Fibroblast of lung (primary cell): ENCODE data around the gene PITHD1. TPM values are rescaled to one million over a fixed set of nuclear protein-coding genes. Genes with fewer than 3 reads are reported as not detected.

Experiments
- DNase-seq, 2 donors: peaks; one replicate each; pipeline versions ENCODE4 v3.0.0 to v3.0.0-alpha.2; 2010; ENCODE audit warnings: low read depth in 2 of 2
- H2AFZ ChIP-seq: 2 replicates; pipeline ENCODE4 v1.5.1; 2012; ENCODE audit warnings: low read length, control low read depth, inconsistent platforms
- H3K27ac ChIP-seq: 2 replicates; pipeline ENCODE4 v1.5.1; 2011; ENCODE audit warnings: low read length, control low read depth; ENCODE audit not compliant: insufficient read depth
- H3K27me3 ChIP-seq: 2 replicates; pipeline ENCODE4 v1.5.1; 2011; ENCODE audit warnings: mild to moderate bottlenecking, low read length; ENCODE audit not compliant: control insufficient read depth, insufficient read depth
- H3K36me3 ChIP-seq: 2 replicates; pipeline ENCODE4 v1.5.1; 2011; ENCODE audit warnings: low read length; ENCODE audit not compliant: control insufficient read depth, insufficient read depth
- H3K4me1 ChIP-seq: 2 replicates; pipeline ENCODE4 v1.5.1; 2011; ENCODE audit warnings: low read length; ENCODE audit not compliant: control insufficient read depth, insufficient read depth; ENCODE audit errors: extremely low read depth
- H3K4me2 ChIP-seq: 2 replicates; pipeline ENCODE4 v1.5.1; 2011; ENCODE audit warnings: low read length, control low read depth; ENCODE audit not compliant: insufficient read depth; ENCODE audit errors: extremely low read depth
- H3K4me3 ChIP-seq, 4 experiments: fragments of 200-600 bp in 1 of 4; sonication (generic) in 1 of 4; replicated peaks in 1 of 4; 2 replicates each; pipeline ENCODE4 v1.5.1; 2011 to 2016; ENCODE audit warnings: low read length in 4 of 4, low read depth in 3 of 4, mild to moderate bottlenecking in 3 of 4, control low read depth in 2 of 4, inconsistent platforms in 1 of 4, mixed read lengths in 1 of 4; ENCODE audit not compliant: insufficient read depth in 1 of 4; ENCODE audit errors: control extremely low read depth in 1 of 4
- H3K79me2 ChIP-seq: 2 replicates; pipeline ENCODE4 v1.5.1; 2012; ENCODE audit warnings: mild to moderate bottlenecking, low read length, inconsistent platforms; ENCODE audit not compliant: control insufficient read depth, insufficient read depth
- H3K9ac ChIP-seq: 2 replicates; pipeline ENCODE4 v1.5.1; 2011; ENCODE audit warnings: mild to moderate bottlenecking, low read length, control low read depth; ENCODE audit not compliant: insufficient read depth
- H3K9me3 ChIP-seq: 2 replicates; pipeline ENCODE4 v1.5.1; 2012; ENCODE audit warnings: low read depth, low read length; ENCODE audit not compliant: control insufficient read depth, insufficient read depth
- H4K20me1 ChIP-seq: 2 replicates; pipeline ENCODE4 v1.5.1; 2011; ENCODE audit warnings: low read length; ENCODE audit not compliant: control insufficient read depth, insufficient read depth; ENCODE audit errors: extremely low read depth
- CTCF ChIP-seq, 2 donors: IDR thresholded peaks in 1 of 2; conservative IDR thresholded peaks in 1 of 2; 1 replicate in 1 of 2; 2 replicates in 1 of 2; pipeline ENCODE4 v1.5.1; 2011 to 2012; ENCODE audit warnings: low read length in 2 of 2, control low read depth in 1 of 2, inconsistent platforms in 1 of 2, low read depth in 1 of 2, mild to moderate bottlenecking in 1 of 2
- EZH2 ChIP-seq: IDR thresholded peaks from 2 replicates; pipeline ENCODE4 v1.5.1; 2012; ENCODE audit warnings: low read length, control low read depth, mild to moderate bottlenecking; ENCODE audit errors: missing control alignments
- polyA plus RNA-seq, 2 donors: library from polyadenylated mRNA; depleted of rRNA in 1 of 2; stranded (reverse) in 1 of 2; unstranded in 1 of 2; fragments of >200 nt; gene quantifications; 2 replicates each; pipeline ENCODE4 v1.2.1, GENCODE V29; 2011 to 2012; ENCODE audit warnings: missing spikeins in 1 of 2
- total RNA-seq: library from RNA; depleted of rRNA; stranded (reverse); fragments of >200 nt; gene quantifications from 2 replicates; pipeline ENCODE4 v1.2.1, GENCODE V29; 2014

PITHD1 gene
- total and polyA plus RNA-seq, 2 donors (not counting 1 experiment from before 2014, with no cell fraction given), result 40.5 to 47.7 TPM

GRCh38 chr1:23803674-23804073 is 25.5 kb downstream of the PITHD1 start:
- H3K9ac ChIP-seq, result no peak overlapping the region
- H3K4me3 ChIP-seq, result no peak overlapping the region
- no peak overlapping the region for H3K4me2 ChIP-seq
- TF ChIP-seq CTCF (conservative IDR thresholded peaks at IDR 0.05 in 1 of 2, IDR thresholded peaks at IDR 0.05 in 1 of 2; ENCODE audit: low read depth in 1 of 2, low read length in 2 of 2) (no peak), EZH2 (no peak)
- peaks cover 8% of the 10 kb centered on the region for H3K4me1 ChIP-seq
- H2AFZ ChIP-seq, result no peak overlapping the region
- no peak overlapping the region for H3K27ac ChIP-seq
- no peak for DNase-seq
- H3K36me3 ChIP-seq, result peaks cover 2% of the 10 kb centered on the region
- H3K79me2 ChIP-seq, result no peaks in the 10 kb centered on the region
- H3K27me3 ChIP-seq, result no peaks in the 10 kb centered on the region
- no peaks in the 10 kb centered on the region for H4K20me1 ChIP-seq
- H3K9me3 ChIP-seq, result no peaks in the 10 kb centered on the region

GRCh38 chr1:23804183-23804835 is 26.1 kb downstream of the PITHD1 start:
- H3K79me2 ChIP-seq, result no peaks in the 10 kb centered on the region
- H3K4me2 ChIP-seq, result no peak overlapping the region
- no peak overlapping the region for H3K27ac ChIP-seq
- TF ChIP-seq EZH2 (no peak), CTCF (conservative IDR thresholded peaks at IDR 0.05 in 1 of 2, IDR thresholded peaks at IDR 0.05 in 1 of 2; ENCODE audit: low read depth in 1 of 2, low read length in 2 of 2) (peak in 1 of 2 donors; percentile 20)
- DNase-seq, result no peak
- H2AFZ ChIP-seq, result no peak overlapping the region
- peaks cover 2% of the 10 kb centered on the region for H3K36me3 ChIP-seq
- no peaks in the 10 kb centered on the region for H3K9me3 ChIP-seq
- H4K20me1 ChIP-seq, result no peaks in the 10 kb centered on the region
- H3K4me3 ChIP-seq, result no peak overlapping the region
- no peak overlapping the region for H3K9ac ChIP-seq
- H3K27me3 ChIP-seq, result no peaks in the 10 kb centered on the region
- peaks cover 7% of the 10 kb centered on the region for H3K4me1 ChIP-seq

GRCh38 chr1:23805025-23805424 is 26.8 kb downstream of the PITHD1 start:
- H3K9me3 ChIP-seq, result no peaks in the 10 kb centered on the region
- H3K4me1 ChIP-seq, result no peaks in the 10 kb centered on the region
- no peak for TF ChIP-seq CTCF (conservative IDR thresholded peaks at IDR 0.05 in 1 of 2, IDR thresholded peaks at IDR 0.05 in 1 of 2; ENCODE audit: low read depth in 1 of 2, low read length in 2 of 2)
- no peak for TF ChIP-seq EZH2
- no peak overlapping the region for H3K4me2 ChIP-seq
- H3K79me2 ChIP-seq, result no peaks in the 10 kb centered on the region
- no peak overlapping the region for H3K4me3 ChIP-seq
- no peak overlapping the region for H3K9ac ChIP-seq
- DNase-seq, result no peak
- peaks cover 2% of the 10 kb centered on the region for H3K36me3 ChIP-seq
- H3K27ac ChIP-seq, result no peak overlapping the region
- H3K27me3 ChIP-seq, result no peaks in the 10 kb centered on the region
- no peak overlapping the region for H2AFZ ChIP-seq
- H4K20me1 ChIP-seq, result no peaks in the 10 kb centered on the region
